HTERT RPE-1 (cell line): ENCODE results near the gene NBPF9.
"Not testable (repeated sequence)": the region's sequence is repeated elsewhere in the genome, so short reads cannot be mapped to it uniquely, and the experiment has no call there.

ENCODE experiments used
- in situ Hi-C: fragments of 300-500 bp; cut with MboI; formaldehyde crosslinking; loops from 4 replicates; pipeline ENCODE4 v1.14.3; 2020; ENCODE audit warnings: low sequenced_read_pairs

The NBPF9 gene

GRCh38 chr1:149103109-149104081 is at the start of gene NBPF9:
TSS of gene NBPF9 (minus strand) at chr1:149103551. CDS start at chr1:149082139, 21,412 bp downstream.
- in situ Hi-C loops: not testable (repeated sequence)

- in situ Hi-C loops: not testable (repeated sequence)
These were observed 46.6 kb upstream of the NBPF9 start for GRCh38 chr1:149149909-149150308.

- in situ Hi-C loops: not testable (repeated sequence)
These were observed 34.2 kb upstream of the NBPF9 start for GRCh38 chr1:149137585-149137984.

- in situ Hi-C loops: not testable (repeated sequence)
These were observed 27.6 kb upstream of the NBPF9 start for GRCh38 chr1:149130938-149131337.

GRCh38 chr1:149129245-149129644 is 25.9 kb upstream of the NBPF9 start:
- in situ Hi-C loops: not testable (repeated sequence)

- in situ Hi-C loops: not testable (repeated sequence)
These were observed 23.3 kb upstream of the NBPF9 start for GRCh38 chr1:149126555-149127145.

GRCh38 chr1:149123948-149124926 is 20.9 kb upstream of the NBPF9 start:
- in situ Hi-C loops: not testable (repeated sequence)

- in situ Hi-C loops: not testable (repeated sequence)
These were observed 9.5 kb upstream of the NBPF9 start for GRCh38 chr1:149112828-149113227.

- in situ Hi-C loops: not testable (repeated sequence)
These were observed 7.0 kb upstream of the NBPF9 start for GRCh38 chr1:149110343-149110742.

GRCh38 chr1:149102574-149102973 is 777 bp downstream of the NBPF9 start:
- in situ Hi-C loops: not testable (repeated sequence)

GRCh38 chr1:149098276-149098675 is 5.1 kb downstream of the NBPF9 start:
- in situ Hi-C loops: not testable (repeated sequence)

- in situ Hi-C loops: not testable (repeated sequence)
These were observed 10.2 kb downstream of the NBPF9 start for GRCh38 chr1:149093155-149093554.

GRCh38 chr1:149075505-149076127 is 27.7 kb downstream of the NBPF9 start:
- in situ Hi-C loops: not testable (repeated sequence)

GRCh38 chr1:149064611-149065010 is 38.7 kb downstream of the NBPF9 start:
- in situ Hi-C loops: not testable (repeated sequence)

- in situ Hi-C loops: not testable (repeated sequence)
These were observed 60.3 kb downstream of the NBPF9 start for GRCh38 chr1:149043056-149043455.

- in situ Hi-C loops: not testable (repeated sequence)
These were observed 69.4 kb downstream of the NBPF9 start for GRCh38 chr1:149033916-149034315.

GRCh38 chr1:149024327-149024726 is 79.0 kb downstream of the NBPF9 start:
- in situ Hi-C loops: not testable (repeated sequence)

GRCh38 chr1:149018577-149018976 is 84.8 kb downstream of the NBPF9 start:
- in situ Hi-C loops: not testable (repeated sequence)

- in situ Hi-C loops: not testable (repeated sequence)
These were observed 86.7 kb downstream of the NBPF9 start for GRCh38 chr1:149016626-149017025.

- in situ Hi-C loops: not testable (repeated sequence)
These were observed 87.8 kb downstream of the NBPF9 start for GRCh38 chr1:149015522-149015921.
